ENCODE results near the gene GJA8. TPM values are rescaled to one million over a fixed set of nuclear protein-coding genes. Genes with fewer than 3 reads are reported as not detected.
A peak's percentile ranks its signal among the peaks of the same experiment; 100 is the strongest.
"Not testable (repeated sequence)": the region's sequence is repeated elsewhere in the genome, so short reads cannot be mapped to it uniquely, and the experiment has no call there.

The GJA8 gene
- polyA plus RNA-seq, 12 donors, result not detected

DNA sequence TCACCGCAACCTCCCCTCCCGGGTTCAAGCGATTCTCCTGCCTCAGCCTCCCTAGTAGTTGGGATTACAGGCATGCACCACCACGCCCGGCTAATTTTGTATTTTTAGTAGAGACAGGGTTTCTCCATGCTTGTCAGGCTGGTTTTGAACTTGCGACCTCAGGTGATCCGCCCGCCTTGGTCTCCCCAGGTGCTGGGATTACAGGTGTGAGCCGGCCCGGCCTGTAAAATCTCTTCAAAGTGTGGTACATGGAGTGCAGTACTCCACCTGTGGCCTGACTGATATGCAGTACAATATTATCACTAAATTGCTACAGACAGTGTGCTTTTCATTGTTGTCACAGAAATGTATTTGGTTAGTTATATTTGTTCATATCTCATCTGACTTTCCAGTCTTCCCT lies 25.1 kb downstream of the GJA8 start:
- DNase-seq, result not testable (repeated sequence)

GRCh38 chr1:147928236-147929132 lies 25.9 kb downstream of the GJA8 start, which contains the start of gene GPR89B:
Gene GPR89B (plus strand): TSS chr1:147928420. CDS start chr1:147928537, 117 bp downstream.
- peak; percentile 67 for DNase-seq

DNA sequence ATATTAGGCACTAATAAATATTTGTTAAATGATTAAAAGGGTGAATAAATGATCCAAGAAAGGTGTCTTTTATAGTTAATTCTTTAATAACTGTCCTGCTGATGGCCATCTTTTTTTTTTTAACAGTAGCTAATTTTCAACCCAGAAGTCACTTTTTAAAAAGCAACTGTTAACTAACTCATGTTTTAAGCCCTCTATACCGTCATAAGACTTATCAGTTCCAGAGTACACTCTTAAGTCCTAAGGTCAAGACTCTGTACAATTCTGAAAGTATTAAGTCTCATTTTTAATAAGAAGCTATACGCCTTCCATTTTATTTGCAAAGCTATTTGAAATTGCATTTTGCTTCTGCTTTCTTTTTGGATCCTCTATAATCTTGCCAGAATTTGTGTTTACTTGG lies 28.5 kb downstream of the GJA8 start:
- DNase-seq, result not testable (repeated sequence)

DNA sequence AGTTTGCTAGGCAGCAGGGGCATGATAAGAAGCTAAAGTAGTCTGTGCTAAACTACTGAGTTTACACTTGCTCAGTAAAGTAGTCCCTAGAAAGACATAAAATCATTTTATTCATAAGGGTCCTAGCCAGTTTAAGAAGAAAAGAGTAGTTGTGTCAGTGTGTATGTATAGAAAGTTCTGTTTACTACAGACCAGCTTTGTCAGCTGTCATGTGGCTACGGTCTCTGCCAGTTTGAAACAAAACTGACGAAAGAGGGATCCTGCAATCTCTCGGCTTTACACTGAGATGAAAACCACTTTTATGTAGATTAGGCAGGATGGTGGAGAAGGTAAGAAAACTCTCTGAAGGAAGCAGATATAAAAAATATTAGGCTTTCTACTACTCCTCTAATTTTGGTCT lies 32.7 kb downstream of the GJA8 start:
- DNase-seq, result not testable (repeated sequence)

- DNase-seq, result not testable (repeated sequence)
These were observed 37.9 kb downstream of the GJA8 start for GRCh38 chr1:147940456-147940855.

- not testable (repeated sequence) for DNase-seq
These were observed 40.0 kb downstream of the GJA8 start for GRCh38 chr1:147942563-147942962.

- DNase-seq, result not testable (repeated sequence)
These were observed 46.9 kb downstream of the GJA8 start for GRCh38 chr1:147949517-147949916.

Other genes starting within 250 kb of the GJA8 start
- 10 to 100 TPM in 5 of 12 donors, 1 to 10 TPM in 6, not detected in 1; 3.8 to 11.6 (median 9.4) TPM for gene ACP6, start 232.3 kb upstream of the GJA8 start, polyA plus RNA-seq (ENCODE audit: insufficient read length in 12 of 12)
- gene GJA5, start 142.2 kb upstream of the GJA8 start, polyA plus RNA-seq (ENCODE audit: insufficient read length in 12 of 12), result 10 to 100 TPM in 11 of 12 donors, not detected in 1; 10.8 to 25.5 (median 18.7) TPM
- 10 to 100 TPM in 11 of 12 donors, not detected in 1; 12.8 to 29.6 (median 22.2) TPM for gene GPR89B, start 25.6 kb downstream of the GJA8 start, polyA plus RNA-seq (ENCODE audit: insufficient read length in 12 of 12)
- gene NBPF11, start 249.5 kb downstream of the GJA8 start, polyA plus RNA-seq (ENCODE audit: insufficient read length in 12 of 12), result 10 to 100 TPM in 11 of 12 donors, not detected in 1; 16.3 to 29.9 (median 22.8) TPM

Measured in muscle of arm (tissue), 12 donors.